HG03066 (cell line): ENCODE measurements around the gene GPR155.
"Not testable (repeated sequence)": the region's sequence is repeated elsewhere in the genome, so short reads cannot be mapped to it uniquely, and the experiment has no call there.

ENCODE experiments used
- ATAC-seq: cut with Tn5 transposase; IDR thresholded peaks from one replicate; pipeline ENCODE4 v1.9.1; 2021; ENCODE audit warnings: low read depth; ENCODE audit not compliant: unreplicated experiment

GPR155 gene

GRCh38 chr2:174493549-174494331 is 6.9 kb upstream of the GPR155 start:
- ATAC-seq, result peak; percentile 43

- peak; percentile 94 for ATAC-seq
These were observed 6.2 kb upstream of the GPR155 start for GRCh38 chr2:174492963-174493431.

DNA sequence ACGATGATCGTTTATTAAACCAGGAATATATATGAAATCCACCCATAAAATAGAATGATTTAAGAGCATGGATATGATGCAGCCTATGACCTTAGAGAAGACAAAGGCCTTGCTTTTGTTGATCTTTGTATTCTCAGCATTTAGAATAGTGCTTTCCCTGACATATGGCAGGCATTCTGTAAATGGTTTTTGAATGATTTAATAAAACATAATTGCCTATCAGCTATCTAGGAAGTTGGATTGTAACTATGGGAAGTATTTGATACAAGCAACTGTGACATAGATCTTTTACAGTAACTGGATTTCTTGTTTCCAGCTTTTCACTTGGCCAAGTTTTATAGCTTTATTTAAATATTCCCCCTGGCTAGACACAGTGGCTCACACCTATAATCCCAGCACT is 5.1 kb upstream of the GPR155 start:
- ATAC-seq, result no peak

GRCh38 chr2:174490051-174490450 is 3.2 kb upstream of the GPR155 start:
- no peak for ATAC-seq

DNA sequence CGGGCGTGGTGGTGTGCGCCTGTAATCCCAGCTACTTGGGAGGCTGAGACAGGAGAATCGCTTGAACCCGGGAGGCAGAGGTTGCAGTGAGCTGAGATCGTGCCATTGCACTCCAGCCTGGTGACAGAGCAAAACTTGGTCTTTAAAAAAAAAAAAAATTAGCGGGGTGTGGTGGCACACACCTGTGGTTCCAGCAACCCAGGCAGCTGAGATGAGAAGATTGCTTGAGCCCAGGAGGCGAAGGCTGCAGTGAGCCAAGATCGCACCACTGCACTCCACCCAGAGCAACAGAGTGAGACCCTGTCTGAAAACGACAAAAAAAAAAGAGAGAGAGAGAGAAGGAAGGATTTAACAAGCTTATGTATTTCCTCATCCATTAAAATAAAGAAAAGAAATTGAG is 2.7 kb upstream of the GPR155 start:
- ATAC-seq, result not testable (repeated sequence)

DNA sequence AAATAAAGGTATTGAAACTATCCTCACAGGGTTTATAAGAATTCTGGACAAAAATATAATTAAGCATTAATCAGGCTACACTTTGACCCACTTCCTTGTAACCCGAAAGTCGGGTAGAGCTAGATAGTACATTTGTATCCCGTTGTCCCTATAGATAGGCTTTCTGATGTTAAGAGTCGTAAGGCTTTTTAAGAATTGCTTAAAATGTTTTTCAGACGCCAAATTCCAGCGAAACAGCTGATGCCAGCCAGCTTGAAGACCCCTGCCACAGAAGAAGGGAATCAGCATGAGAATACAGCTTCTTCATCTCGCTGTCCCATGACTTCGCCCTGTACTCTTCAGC is 962 bp upstream of the GPR155 start:
- no peak for ATAC-seq

- peak; percentile 82 for ATAC-seq
These were observed 435 bp upstream of the GPR155 start for GRCh38 chr2:174487108-174487819.

GRCh38 chr2:174485788-174486562 is 854 bp downstream of the GPR155 start:
- ATAC-seq, result peak; percentile 23

DNA sequence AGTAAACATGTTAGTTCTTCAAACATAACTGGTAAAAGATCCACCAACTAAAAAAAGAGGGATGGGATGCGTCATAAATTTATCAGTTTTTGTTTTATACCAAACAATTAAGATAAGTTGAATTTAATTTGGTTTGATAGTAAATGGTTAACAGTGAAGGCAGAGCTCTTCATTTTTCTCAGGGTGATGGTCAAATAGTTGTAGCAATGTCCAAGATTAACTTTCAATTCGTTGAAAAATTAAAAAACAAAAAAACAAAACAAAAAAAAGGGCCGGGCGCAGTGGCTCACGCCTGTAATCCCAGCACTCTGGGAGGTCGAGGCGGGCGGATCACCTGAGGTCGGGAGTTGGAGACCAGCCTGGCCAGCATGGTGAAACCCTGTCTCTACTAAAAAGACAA is 1.8 kb downstream of the GPR155 start:
- ATAC-seq, result not testable (repeated sequence)

DNA sequence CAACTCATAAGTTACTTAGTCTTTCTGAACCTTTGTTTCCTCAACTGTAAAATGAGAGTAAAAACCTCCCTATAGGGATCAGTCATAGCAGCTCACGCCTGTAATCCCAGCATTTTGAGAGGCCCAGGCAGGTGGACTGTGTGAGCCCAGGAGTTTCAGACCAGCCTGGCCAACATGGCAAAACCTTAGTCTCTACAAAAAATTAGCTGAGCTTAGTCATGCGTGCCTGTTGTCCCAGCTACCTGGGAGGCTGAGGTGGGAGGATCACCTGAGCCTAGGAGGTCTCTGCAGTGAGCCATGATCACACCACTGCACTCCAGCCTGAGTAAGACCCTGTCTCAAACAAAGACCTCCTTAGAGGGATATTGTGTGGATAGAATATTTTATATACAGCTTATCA is 2.3 kb downstream of the GPR155 start:
- ATAC-seq, result no peak

- no peak for ATAC-seq
These were observed 4.0 kb downstream of the GPR155 start for GRCh38 chr2:174482854-174483253.

DNA sequence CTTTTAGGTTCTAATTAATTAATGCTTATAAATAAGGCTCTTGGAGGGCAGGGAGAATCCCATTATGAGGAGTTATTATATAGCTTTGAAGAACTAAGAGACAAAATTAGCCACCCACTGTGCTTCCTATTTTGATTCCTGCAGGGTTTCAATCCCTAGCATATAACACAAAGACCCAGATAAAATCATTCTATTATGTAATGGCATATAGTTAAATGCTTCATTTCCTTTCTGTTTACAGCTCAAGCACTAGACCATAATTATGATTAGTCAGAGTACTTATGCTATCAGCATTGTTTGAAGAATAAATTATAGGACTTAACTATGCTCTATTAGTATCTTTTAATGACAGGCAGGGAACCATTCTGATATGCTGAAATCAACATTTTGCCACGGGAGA is 9.1 kb downstream of the GPR155 start:
- no peak for ATAC-seq

- no peak for ATAC-seq
These were observed 13.0 kb downstream of the GPR155 start for GRCh38 chr2:174473796-174474195.

DNA sequence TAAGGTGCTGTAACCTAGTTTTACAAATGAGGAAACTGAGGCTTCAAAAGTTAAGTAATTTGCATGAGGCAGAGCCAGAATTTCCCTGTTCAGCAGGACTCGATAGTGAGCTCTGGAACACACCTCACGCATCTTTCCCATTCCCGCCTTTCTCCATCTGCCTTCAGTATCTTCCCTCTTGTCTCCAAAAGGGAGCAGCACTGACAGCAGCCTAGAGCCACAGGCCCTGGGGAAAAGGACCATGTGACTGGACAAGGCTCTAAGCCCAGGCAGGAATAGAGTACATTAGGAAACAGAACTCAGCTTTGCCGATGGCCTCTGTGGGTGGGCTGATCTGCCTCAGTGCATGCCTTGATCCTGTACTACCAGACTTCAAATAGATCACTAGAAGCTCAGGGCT is 21.5 kb downstream of the GPR155 start:
- no peak for ATAC-seq

GRCh38 chr2:174461221-174461620 is 25.6 kb downstream of the GPR155 start:
- ATAC-seq, result no peak

- ATAC-seq, result no peak
These were observed 32.3 kb downstream of the GPR155 start for GRCh38 chr2:174454566-174454965.

DNA sequence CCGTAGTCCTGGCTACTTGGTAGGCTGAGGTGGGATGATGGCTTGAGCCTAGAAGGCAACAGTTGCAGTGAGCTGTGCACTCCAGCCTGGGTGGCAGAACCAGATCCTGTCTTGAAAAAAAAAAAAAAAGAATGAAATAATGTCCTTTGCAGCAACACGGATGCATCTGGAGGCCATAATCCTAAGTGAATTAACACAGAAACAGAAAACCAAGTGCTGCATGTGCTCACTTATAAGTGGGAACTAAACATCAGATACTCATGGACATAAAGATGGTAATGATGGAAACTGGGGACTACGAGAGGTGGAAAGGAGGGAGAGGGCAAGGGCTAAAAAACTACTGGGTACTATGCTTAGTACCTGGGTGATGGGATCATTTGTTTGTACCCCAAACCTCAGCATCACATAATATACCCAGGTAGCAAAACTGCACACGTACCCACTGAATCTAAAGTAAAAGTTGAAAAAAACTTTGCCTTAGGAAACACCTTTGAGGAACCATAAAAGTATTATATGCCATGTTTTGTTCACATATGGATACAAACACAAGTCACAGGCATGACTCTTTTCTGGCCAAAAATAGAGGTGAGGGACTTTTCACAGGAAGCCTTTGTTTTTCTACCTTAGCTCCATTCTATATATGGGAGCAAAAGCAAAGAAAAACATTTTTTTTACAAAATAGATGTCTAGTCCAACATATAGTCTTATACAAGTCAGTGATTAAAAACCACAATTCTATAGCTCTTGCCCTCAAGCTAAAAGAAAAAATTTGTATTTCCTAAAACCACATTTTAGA is 36.6 kb downstream of the GPR155 start:
- no peak for ATAC-seq

DNA sequence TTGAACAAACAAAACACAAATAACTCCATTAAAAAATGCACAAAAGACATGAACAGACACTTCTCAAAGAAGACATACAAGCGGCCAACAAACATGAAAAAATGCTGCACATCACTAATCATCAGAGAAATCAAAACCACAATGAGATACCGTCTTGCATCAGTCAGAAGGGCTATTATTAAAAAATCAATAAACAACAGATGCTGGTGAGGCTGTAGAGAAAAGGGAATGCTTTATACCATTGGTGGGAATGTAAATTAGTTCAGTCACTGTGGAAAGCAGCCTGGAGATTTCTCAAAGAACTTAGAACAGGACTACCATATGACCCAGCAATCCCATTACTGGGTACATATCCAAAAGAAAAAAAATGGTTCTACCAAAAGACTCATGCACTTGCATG is 37.8 kb downstream of the GPR155 start:
- no peak for ATAC-seq

GRCh38 chr2:174446531-174446930 is 40.3 kb downstream of the GPR155 start:
- no peak for ATAC-seq

DNA sequence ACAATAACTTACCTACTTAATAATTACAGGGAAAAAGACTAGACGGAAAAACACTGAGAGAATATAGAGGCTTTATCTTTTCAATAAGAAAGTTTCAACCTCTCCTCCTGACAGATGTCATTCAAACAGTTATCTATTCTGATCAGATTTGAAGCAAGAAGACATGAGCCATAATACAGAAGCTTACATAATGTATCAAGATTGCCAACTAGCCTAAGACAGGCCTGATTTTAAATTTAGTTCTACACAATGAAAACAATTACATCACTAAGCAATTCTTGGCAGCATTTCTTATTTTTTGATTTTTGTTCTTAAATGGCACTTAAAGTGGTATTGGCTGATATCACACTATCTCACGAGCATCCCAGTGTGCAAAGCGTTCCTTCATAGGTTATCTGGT is 41.6 kb downstream of the GPR155 start:
- no peak for ATAC-seq

DNA sequence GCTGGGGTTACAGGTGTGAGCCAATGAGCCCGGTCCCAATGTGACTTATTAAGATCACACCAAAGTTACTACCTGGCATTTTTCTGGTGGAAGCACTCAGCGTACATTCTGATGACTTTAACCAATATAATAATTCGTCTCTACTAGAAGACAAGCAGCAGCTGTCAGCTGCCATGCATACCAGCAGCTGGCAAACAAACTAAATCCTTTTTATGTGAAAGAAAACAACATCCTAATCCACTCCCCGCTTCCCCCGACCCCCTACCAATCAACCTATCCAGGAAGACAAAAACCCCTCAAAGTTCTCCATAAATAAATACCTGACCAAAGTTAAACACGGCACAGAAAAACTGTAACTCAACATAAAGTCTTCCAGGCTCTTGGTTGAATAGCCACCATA is 42.1 kb downstream of the GPR155 start:
- no peak for ATAC-seq
